Calu3 (cell line): Measurements from ENCODE around the gene CUEDC1. TPM values are rescaled to one million over a fixed set of nuclear protein-coding genes. Genes with fewer than 3 reads are reported as not detected.

Experiments
- BruUV-seq: library from RNA; stranded (reverse); fragments of 400-500 nt; replicated peaks from 2 replicates; lab custom pipeline; 2021; lab: Mats Ljungman, UMichigan
- CTCF ChIA-PET: fragments of 300-600 bp; sonication (Branson Sonifier 250); formaldehyde crosslinking; loops from one replicate; lab custom pipeline; 2022; ENCODE audit warnings: antibody characterized with exemption; lab: Charles Lee
- DNase-seq: peaks from one replicate; pipeline ENCODE4 v3.0.0; 2022
- H3K27ac Mint-ChIP-seq: one replicate; pipeline ENCODE4 v1.8.0; 2022; ENCODE audit warnings: mixed read lengths; ENCODE audit not compliant: unreplicated experiment
- H3K27me3 Mint-ChIP-seq: one replicate; pipeline ENCODE4 v1.8.0; 2022; ENCODE audit warnings: mixed read lengths; ENCODE audit not compliant: unreplicated experiment
- H3K36me3 Mint-ChIP-seq: one replicate; pipeline ENCODE4 v1.8.0; 2022; ENCODE audit warnings: mild to moderate bottlenecking, moderate library complexity, mixed read lengths; ENCODE audit not compliant: insufficient read depth, unreplicated experiment
- H3K4me1 Mint-ChIP-seq: one replicate; pipeline ENCODE4 v1.8.0; 2022; ENCODE audit warnings: mild to moderate bottlenecking, low read depth, mixed read lengths; ENCODE audit not compliant: unreplicated experiment
- H3K4me3 Mint-ChIP-seq: one replicate; pipeline ENCODE4 v1.8.0; 2022; ENCODE audit warnings: mild to moderate bottlenecking, low read depth, moderate library complexity, mixed read lengths; ENCODE audit not compliant: unreplicated experiment
- H3K9me3 Mint-ChIP-seq: one replicate; pipeline ENCODE4 v1.8.0; 2022; ENCODE audit warnings: low read depth, mixed read lengths; ENCODE audit not compliant: unreplicated experiment
- CTCF ChIP-seq: fragments of 200-600 bp; IDR thresholded peaks from one replicate; pipeline ENCODE4 v1.8.0; 2022; ENCODE audit warnings: antibody characterized with exemption; ENCODE audit not compliant: unreplicated experiment
- intact Hi-C: fragments of 100-400 bp; cut with micrococcal nuclease; formaldehyde crosslinking; loops from one replicate; pipeline ENCODE4 v1.10.0; 2022; ENCODE audit not compliant: unreplicated experiment
- total RNA-seq: library from RNA; stranded (reverse); gene quantifications from 2 replicates; pipeline ENCODE4 v1.2.3, GENCODE V29; 2022

CUEDC1 gene
- total RNA-seq, 1 experiment from 2014 or later = 30.9 TPM

GRCh38 chr17:57830880-57831279 lies 124.3 kb downstream of the CUEDC1 start:
- H3K27ac Mint-ChIP-seq = no peak overlapping the region
- no peaks in the 10 kb centered on the region for H3K36me3 Mint-ChIP-seq
- TF ChIP-seq CTCF = no peak
- H3K4me1 Mint-ChIP-seq = no peaks in the 10 kb centered on the region
- CTCF ChIA-PET = no interaction called here
- no peaks in the 10 kb centered on the region for H3K9me3 Mint-ChIP-seq
- intact Hi-C loops = loop anchor here (5.0 kb wide), 1 partner anchor 699 kb away; no protein-coding TSS in a partner anchor
- no peak overlapping the region for H3K4me3 Mint-ChIP-seq
- no peak for DNase-seq
- H3K27me3 Mint-ChIP-seq = no peaks in the 10 kb centered on the region
- no TSS peak for BruUV-seq

- no peaks in the 10 kb centered on the region for H3K4me1 Mint-ChIP-seq
- H3K9me3 Mint-ChIP-seq = no peaks in the 10 kb centered on the region
- DNase-seq = no peak
- CTCF ChIA-PET = no interaction called here
- peaks cover 13% of the 10 kb centered on the region for H3K27me3 Mint-ChIP-seq
- H3K27ac Mint-ChIP-seq = no peak overlapping the region
- H3K4me3 Mint-ChIP-seq = no peak overlapping the region
- intact Hi-C loops = no loop called here
- BruUV-seq = no TSS peak
- TF ChIP-seq CTCF = no peak
- H3K36me3 Mint-ChIP-seq = no peaks in the 10 kb centered on the region
These were observed 131.5 kb downstream of the CUEDC1 start for GRCh38 chr17:57823469-57824401.

GRCh38 chr17:57819867-57820266 lies 135.3 kb downstream of the CUEDC1 start:
- no peak for DNase-seq
- Mint-ChIP-seq H3K4me1 (no peaks in the 10 kb centered on the region), H3K36me3 (no peaks in the 10 kb centered on the region), H3K27me3 (peaks cover 46% of the 10 kb centered on the region), H3K4me3 (no peak overlapping the region), H3K27ac (no peak overlapping the region), H3K9me3 (no peaks in the 10 kb centered on the region)
- CTCF ChIA-PET = no interaction called here
- TF ChIP-seq CTCF = no peak
- intact Hi-C loops = no loop called here
- no TSS peak for BruUV-seq

- H3K36me3 Mint-ChIP-seq = no peaks in the 10 kb centered on the region
- H3K4me1 Mint-ChIP-seq = no peaks in the 10 kb centered on the region
- intact Hi-C loops = no loop called here
- peaks cover 46% of the 10 kb centered on the region for H3K27me3 Mint-ChIP-seq
- no peaks in the 10 kb centered on the region for H3K9me3 Mint-ChIP-seq
- no TSS peak for BruUV-seq
- no peak for TF ChIP-seq CTCF
- no peak for DNase-seq
- CTCF ChIA-PET = no interaction called here
- no peak overlapping the region for H3K4me3 Mint-ChIP-seq
- no peak overlapping the region for H3K27ac Mint-ChIP-seq
These were observed 135.9 kb downstream of the CUEDC1 start for GRCh38 chr17:57819285-57819684.
